AG04450 (cell line): ENCODE data around the gene ZBTB5. TPM values are rescaled to one million over a fixed set of nuclear protein-coding genes. Genes with fewer than 3 reads are reported as not detected.
A peak's percentile ranks its signal among the peaks of the same experiment; 100 is the strongest.

Experiments
- CTCF ChIA-PET: fragments of 300-600, 350-600 bp; formaldehyde crosslinking; extraction: SDS; loops from one replicate; lab custom pipeline; 2022; ENCODE audit warnings: antibody characterized with exemption, inconsistent platforms; lab: Charles Lee
- POLR2A ChIA-PET: fragments of 350-600 bp; formaldehyde crosslinking; extraction: SDS; loops from one replicate; lab custom pipeline; 2021; ENCODE audit warnings: antibody characterized with exemption, inconsistent platforms; lab: Yijun Ruan, JAX
- DNase-seq: peaks from one replicate; pipeline ENCODE4 v3.0.0-alpha.2; 2011; ENCODE audit warnings: low read depth, low spot score
- H3K27ac ChIP-seq: one replicate; pipeline ENCODE4 v1.5.1; 2012; ENCODE audit warnings: low read depth, low read length, control low read depth
- H3K27me3 ChIP-seq: one replicate; pipeline ENCODE4 v1.6.0; 2012; ENCODE audit warnings: low read length; ENCODE audit not compliant: control insufficient read depth, insufficient read depth
- H3K4me3 ChIP-seq: 2 replicates; pipeline ENCODE4 v1.5.1; 2011; ENCODE audit warnings: mild to moderate bottlenecking, low read depth, low read length, control low read depth
- H3K9me3 ChIP-seq: 2 replicates; pipeline ENCODE4 v1.5.1; 2012; ENCODE audit warnings: low read length; ENCODE audit not compliant: control insufficient read depth, insufficient read depth
- polyA plus RNA-seq: library from polyadenylated mRNA; depleted of rRNA; stranded (reverse); fragments of >200 nt; gene quantifications from 2 replicates; pipeline ENCODE4 v1.2.3, GENCODE V29; 2011
- TF ChIP-seq, protein P1 (sequence below): IDR thresholded peaks from 2 replicates; pipeline ENCODE4 v1.5.1; 2011; ENCODE audit warnings: low read depth, low read length, control low read depth, inconsistent platforms

ZBTB5 gene
- polyA plus RNA-seq, 1 experiment: 10.9 TPM

DNA sequence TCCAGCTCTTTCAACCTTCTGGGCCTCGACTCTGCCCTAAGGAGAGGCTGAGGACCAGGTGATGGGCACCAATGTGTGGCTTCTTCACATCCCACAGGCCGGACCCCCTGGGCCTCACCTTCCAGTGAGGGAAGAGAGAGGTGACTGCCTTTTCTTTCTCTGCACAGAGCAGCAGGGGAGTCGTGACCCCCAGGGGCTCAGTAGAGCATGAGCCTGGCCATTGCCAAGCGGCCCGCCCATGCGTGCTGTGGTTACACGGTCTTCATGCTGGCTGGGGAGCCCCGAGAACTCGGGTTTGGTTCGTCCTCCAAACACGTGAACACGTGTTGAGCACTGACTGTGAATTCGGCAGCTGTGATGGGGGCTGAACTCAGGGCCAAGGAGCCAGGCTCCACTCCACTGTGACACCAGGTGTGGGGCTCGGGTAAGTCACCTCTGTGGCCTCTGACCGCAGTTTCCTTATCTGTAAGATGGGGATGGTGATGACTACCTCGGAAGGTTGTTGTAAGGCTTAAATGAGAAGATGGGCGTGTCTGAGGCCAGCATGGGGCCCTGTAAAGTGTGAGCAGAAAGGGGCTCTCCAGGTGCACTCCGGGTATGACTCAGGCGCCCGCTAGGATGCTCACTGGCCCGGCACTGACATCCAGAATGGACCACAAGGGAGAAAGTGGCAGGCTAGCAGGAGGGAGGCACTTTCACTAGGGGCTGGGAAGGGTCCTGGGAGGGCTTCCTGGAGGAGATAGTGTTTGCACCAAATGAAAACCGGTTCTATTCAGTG is 56.1 kb downstream of the ZBTB5 start:
- Histone ChIP-seq H3K27me3 (peaks cover 18% of the 10 kb centered on the region), H3K9me3 (no peaks in the 10 kb centered on the region), H3K4me3 (no peak overlapping the region), H3K27ac (no peak overlapping the region)
- POLR2A ChIA-PET: no interaction called here
- TF ChIP-seq, protein P1, sequence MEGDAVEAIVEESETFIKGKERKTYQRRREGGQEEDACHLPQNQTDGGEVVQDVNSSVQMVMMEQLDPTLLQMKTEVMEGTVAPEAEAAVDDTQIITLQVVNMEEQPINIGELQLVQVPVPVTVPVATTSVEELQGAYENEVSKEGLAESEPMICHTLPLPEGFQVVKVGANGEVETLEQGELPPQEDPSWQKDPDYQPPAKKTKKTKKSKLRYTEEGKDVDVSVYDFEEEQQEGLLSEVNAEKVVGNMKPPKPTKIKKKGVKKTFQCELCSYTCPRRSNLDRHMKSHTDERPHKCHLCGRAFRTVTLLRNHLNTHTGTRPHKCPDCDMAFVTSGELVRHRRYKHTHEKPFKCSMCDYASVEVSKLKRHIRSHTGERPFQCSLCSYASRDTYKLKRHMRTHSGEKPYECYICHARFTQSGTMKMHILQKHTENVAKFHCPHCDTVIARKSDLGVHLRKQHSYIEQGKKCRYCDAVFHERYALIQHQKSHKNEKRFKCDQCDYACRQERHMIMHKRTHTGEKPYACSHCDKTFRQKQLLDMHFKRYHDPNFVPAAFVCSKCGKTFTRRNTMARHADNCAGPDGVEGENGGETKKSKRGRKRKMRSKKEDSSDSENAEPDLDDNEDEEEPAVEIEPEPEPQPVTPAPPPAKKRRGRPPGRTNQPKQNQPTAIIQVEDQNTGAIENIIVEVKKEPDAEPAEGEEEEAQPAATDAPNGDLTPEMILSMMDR: no peak
- CTCF ChIA-PET: no interaction called here
- no peak for DNase-seq

DNA sequence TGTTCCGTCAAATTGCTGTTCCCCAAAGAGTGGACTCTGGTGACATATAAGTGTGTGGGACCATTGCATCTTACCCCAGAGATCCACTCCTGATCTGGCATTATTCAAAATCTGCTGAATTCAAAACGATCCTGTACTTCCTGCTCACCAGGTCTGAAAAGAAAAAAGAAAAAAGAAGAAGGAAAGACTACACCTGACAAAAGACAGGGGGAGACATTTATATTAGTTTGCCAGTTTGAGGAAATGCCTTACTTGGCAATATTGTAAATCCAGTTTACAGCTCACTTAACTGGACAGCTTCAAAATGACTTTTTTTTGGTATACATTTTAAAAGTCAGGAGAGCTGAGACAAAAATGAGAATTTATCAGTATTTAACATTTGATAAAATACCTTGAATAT is 57.8 kb downstream of the ZBTB5 start:
- DNase-seq: no peak
- no peaks in the 10 kb centered on the region for H3K9me3 ChIP-seq
- H3K27me3 ChIP-seq: peaks cover 20% of the 10 kb centered on the region
- H3K27ac ChIP-seq: no peak overlapping the region
- TF ChIP-seq, protein P1: peak; percentile 17; the same call in 1 of the 2 replicates
- ChIA-PET POLR2A (no interaction called here), CTCF (interaction anchor here (0.6 to 1.8 kb wide), 3 partner anchors 8 to 166 kb away, joined by 3 to 10 read pairs (median 3); no protein-coding TSS in a partner anchor)
- no peak overlapping the region for H3K4me3 ChIP-seq

DNA sequence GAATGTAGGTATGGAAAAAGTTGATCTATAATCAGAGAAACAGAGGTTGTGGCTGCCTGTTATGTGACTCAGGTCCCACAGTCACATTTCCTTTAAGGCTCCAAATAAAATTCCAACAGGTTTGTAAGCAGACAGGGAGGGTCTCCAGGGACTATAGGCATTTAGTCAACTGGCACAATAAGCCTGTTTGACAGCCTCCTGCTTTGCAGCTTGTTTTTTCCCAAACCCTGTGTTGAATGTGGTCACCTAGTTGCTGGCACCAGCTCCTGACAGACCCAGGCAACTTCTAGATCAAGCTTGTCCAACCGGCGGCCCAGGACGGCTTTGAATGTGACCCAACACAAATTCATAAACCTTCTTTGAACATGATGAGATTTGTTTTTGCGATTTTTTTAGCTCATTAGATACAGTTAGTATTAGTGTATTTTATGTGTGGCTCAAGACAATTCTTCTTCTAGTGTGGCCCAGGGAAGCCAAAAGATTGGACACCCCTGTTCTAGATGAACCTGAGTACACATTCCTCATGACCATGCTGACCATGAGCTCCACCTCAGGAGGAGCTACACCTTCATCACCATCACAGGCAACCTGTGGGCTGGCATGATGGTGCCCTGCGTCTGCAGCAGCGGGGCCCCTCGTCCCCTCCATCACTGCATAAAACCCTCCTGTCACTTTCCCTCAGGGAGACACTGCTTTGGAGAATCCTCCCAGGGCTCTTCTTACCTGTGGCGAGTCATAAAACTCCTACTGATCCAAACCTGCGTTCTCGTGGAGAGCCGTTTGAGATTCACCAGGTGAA is 58.4 kb downstream of the ZBTB5 start:
- Histone ChIP-seq H3K27ac (no peak overlapping the region), H3K9me3 (no peaks in the 10 kb centered on the region), H3K4me3 (no peak overlapping the region), H3K27me3 (peaks cover 20% of the 10 kb centered on the region)
- TF ChIP-seq, protein P1: no peak
- POLR2A ChIA-PET: no interaction called here
- DNase-seq: no peak
- CTCF ChIA-PET: interaction anchor here (0.5 to 1.8 kb wide), 5 partner anchors 8 to 410 kb away, joined by 3 to 10 read pairs (median 3); no protein-coding TSS in a partner anchor

DNA sequence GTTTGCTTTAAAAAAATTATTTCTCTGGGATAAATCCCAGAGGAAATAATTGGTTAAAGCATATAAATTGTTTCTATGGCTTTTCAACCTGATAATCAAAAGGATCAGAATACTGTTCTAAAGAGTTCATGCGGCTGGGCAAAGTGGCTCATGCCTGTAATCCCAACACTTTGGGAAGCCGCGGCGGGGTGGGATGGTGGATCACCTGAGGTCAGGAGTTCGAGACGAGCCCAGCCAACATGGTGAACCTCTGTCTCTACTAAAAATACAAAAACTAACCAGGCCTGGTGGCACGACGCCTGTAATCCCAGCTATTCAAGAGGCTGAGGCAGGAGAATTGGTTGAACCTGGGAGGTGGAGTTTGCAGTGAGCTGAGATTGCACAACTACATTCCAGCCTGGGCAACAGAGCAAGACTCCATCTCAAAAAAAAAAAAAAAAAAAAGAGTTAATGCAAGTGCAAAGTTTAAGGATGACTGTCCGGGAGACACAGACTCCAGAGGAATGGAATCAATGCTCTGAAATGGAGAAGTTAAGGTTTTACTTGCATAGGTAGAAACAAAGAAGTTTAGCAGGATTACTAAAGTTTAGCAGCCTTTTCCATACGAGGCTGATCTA is 59.4 kb downstream of the ZBTB5 start:
- no peaks in the 10 kb centered on the region for H3K9me3 ChIP-seq
- no peak overlapping the region for H3K4me3 ChIP-seq
- POLR2A ChIA-PET: no interaction called here
- TF ChIP-seq, protein P1: no peak
- H3K27ac ChIP-seq: no peak overlapping the region
- no peak for DNase-seq
- CTCF ChIA-PET: interaction anchor here (0.5 to 1.8 kb wide), 5 partner anchors 9 to 594 kb away, joined by 3 to 10 read pairs (median 3); no protein-coding TSS in a partner anchor
- peaks cover 20% of the 10 kb centered on the region for H3K27me3 ChIP-seq
